NCI-H1092 (cell line): Measurements from ENCODE around the gene COL4A1.
"Not testable (repeated sequence)": the region's sequence is repeated elsewhere in the genome, so short reads cannot be mapped to it uniquely, and the experiment has no call there.

Experiments
- DNase-seq: peaks from one replicate; lab custom pipeline; 2025; lab: John Stamatoyannopoulos, UW

The COL4A1 gene

DNA sequence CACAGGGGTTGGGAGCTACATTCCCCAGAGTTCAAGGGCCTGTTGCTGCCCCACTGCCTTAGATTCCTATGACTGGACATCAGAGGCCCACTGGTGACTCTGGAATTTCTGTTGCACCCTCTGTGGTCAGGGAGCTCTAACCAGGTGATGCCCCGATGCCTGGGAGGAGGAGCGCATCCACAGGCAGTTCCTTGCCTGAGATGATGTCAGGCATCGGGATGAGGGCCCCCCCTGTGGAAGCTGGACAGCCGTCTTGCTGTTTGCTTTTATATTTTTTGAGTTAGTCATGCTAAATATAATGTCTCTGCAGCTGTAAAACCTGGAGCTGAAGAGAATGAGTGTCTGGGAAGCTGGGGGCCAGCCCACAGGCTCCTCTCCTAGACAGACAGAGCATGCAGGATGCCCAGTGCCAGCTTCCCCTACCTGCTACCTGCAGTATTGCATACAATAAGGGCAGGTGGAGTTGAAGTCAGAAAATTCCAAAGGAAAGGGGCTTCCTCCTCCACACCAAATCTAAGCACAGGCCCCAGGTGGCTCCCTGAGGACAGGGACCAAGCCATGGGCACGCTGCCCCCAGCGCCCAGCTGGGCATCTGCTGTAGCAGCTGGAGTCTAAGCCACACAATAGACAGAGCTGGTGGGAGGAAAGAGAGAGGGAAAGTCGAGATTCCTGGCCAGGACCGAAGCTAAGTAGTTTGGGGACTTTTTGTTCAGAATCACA, 16.4 kb upstream of the COL4A1 start:
- DNase-seq = no peak

DNA sequence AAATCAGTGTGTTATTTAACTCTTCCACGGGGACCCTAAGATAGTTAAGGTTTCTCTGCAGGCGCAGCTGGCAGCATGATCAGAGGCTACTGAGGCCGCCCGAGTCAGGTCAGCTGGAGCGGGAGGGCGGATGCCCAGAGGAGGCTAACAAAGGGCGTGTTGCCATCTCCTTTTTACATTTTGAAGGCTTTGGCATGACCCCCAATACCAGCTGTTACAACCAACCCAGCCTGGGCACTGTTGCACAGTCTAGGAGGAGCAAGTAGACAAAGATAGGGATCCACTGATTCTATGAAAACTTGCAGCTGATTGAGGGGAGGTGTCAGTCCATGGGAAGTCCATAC, 15.8 kb upstream of the COL4A1 start:
- DNase-seq = no peak

DNA sequence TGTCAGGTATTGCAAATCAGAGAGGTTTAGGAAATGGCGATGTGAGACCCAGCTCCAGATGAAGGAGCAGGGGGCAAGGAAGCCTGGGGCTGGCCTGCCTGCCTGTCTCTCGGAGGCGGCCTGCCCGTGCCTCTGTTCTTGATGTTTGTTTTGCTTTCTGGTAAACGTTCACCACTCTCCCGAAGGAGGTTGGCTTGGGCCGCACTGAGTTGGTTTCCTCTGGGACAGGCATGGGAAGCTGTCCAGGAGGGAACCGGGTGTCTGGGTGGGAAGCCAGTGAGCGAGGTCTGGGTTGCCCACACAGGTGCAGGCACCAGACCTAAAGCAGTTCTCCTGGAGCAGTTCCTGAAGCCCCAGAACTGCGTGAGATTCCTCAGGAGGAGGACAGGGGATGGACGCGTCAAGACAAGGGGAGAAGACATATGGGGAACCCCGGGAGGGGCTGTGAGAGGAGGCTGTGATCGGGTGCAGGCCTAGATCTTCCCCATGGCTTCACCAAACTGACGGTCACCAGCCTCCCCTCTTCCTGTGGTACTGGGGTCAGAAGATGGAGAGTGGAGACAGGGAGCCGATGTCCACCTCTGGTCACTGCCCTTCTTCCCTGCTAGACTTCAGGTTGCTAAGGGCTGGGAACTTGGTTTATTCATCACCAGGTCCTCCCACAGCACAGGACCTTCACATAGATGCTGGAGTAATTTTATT, 15.3 kb upstream of the COL4A1 start:
- no peak for DNase-seq

DNA sequence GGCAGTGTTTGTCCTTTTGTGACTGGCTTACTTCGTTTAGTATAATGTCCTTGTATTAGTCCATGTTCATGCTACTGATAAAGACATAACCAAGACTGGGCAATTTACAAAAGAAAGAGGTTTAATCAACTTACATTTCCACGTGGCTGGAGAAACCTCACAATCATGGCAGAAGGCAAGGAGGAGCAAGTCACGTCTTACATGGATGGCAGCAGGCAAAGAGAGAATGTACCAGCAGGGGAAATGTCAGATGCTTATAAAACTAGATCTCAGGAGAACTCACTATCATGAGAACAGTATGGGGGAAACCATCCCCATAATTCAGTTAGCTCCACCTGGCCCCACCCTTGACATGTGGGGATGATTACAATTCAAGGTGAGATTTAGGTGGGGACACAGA, 14.6 kb upstream of the COL4A1 start:
- not testable (repeated sequence) for DNase-seq

DNA sequence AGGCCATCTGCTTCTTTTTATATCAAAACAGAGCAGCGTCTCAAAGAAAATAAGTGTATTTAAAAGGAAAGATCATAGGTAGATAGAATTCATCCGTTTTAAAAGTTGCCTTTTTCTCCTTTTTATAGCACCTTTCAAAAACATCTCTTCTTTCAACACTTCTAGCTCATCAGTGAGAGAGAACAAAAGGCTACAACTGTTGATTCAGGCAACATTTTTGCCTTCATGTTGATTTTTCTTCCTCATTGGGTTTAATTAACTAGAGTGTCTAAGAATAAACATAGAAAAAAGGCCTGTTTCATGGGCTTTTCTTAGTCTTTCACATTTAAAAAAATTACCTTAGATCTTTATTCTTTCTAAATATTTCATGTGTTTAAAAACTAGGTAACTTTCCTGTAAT, 13.7 kb upstream of the COL4A1 start:
- DNase-seq = no peak

DNA sequence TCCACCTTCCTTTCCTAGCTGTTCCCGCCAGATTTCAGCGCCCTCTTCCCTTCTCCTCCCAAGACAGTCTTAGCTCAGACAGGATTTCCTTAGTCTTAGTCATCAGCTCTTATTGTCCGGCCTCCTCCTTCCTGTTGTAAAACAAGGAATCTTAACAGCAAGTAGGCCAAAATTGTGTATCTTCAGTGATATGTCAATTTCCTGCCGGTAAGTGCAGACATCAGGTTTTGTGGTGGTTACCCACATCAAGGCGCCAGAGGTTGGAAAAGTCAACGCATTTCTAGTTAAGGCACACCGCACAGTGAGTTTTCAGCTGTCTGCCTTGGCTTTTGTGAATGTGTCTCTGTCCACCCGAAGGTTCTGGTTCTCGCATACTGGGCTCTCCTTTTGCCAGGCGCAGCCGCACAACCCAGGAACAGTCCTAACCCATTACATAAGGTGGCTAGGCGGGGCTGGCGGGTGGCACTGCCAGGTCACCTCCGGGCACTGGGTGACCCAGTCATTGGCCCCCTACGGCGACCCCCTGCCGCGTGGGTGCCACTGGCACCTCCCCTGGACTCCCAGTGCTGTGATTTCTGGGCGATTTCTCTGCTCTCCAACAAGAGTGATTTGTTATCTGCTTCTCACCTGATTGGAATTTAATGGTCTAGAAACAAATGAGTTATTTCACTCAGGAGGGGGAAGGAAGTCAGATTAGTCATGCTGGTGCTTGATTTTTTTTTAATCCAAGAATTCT, 13.0 kb upstream of the COL4A1 start:
- DNase-seq = no peak

DNA sequence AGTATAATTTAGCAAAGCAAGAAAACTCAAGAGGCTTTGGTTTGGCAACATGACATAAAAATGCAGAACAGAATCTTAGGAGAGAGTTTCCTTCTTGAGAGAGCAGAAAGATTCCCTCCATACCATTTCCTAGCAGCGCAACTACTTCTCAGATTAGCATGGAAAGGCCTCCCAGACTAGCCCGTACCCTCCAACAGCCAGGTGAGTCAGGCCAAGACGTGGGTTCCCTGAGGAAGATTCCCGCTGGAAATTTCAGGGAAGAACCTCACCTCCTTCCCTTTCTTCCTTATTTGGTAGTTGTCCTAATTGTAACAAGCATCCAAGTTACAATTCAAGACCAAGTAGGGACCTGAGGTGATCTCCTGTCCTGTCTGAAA, 12.4 kb upstream of the COL4A1 start:
- DNase-seq = no peak

DNA sequence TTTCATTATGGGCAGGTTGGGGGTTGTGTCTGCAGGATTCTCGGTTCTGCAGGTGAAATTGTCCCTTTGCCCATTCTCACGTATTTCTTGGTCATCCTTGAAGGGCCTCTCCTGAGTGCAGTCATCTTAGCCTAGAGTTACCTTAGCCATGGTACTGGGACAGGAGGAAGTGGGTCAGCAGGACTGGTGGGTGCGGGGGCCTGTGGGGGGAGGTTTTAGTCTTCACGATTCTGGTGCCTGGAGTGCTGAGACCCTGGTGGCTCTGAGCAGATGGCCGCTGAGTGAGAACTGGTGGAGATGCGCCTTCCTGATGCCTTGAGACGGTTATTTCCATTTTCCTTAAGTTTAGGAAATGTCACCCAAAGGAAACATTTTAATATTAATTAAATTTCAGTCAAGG, 12.0 kb upstream of the COL4A1 start:
- no peak for DNase-seq

DNA sequence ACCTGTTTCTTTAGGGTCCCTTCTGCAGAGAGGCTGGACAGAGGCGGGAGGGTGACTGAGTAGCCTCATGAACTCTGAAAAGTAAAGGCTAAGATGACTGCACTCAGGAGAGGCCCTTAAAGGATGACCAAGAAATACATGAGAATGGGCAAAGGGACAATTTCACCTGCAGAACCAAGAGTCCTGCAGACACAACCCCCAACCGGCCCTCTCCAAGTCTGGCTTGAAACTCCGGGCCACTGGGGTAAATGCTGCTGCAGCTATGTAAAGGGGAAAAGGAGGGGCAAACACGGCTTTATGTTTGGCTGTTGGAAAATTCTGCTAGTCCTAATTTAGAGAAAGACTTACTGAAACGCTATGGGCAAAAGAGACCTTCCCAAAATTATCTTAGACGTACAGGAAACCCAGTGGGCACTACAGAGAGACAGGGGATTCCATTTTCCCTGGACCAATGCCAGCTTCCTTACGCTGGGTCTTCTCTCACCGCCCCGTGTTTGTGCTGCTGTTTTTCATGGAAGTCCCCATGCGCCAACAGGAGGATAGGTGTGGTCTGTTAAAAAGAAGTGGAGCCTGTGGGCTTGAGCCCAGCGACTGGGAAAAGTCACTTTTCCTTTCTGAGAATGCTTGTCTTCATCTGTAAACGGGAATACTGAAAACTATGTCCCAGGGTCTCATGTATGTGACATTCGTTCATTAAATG, 10.7 kb upstream of the COL4A1 start:
- DNase-seq = no peak

DNA sequence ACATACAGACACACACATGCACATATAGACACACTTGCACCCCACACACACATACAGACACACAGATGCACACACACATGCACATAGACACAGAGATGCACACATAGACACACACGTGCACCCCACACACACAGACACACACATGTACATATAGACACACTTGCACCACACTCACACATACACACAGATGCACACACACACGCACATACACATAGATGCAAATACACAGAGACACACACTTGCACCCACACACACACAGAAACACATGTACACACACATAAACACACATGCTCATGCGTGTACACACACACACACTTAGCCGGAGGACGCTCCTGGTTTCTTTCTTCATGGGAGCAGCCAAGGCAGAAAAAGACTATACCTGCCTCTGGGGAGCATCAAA, 10.1 kb upstream of the COL4A1 start:
- no peak for DNase-seq

DNA sequence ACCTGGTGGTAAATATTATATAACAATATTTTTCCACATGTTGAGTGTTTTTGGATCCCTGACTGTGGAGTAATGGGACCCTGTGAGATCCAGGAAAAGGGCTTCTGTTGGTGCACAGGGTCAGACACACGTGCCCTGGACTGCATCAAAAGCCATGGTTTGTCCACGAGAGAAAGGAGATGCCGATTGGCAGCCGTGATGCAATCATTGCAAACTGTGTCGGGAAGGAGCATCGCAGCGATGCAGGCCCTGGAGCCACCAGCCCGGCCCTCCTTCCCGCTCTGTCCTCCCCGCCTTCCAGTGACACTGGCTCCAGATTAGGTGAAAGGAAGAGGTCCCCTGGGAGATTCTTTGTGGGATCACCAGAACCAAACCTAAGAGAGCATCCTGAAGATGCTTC, 9.2 kb upstream of the COL4A1 start:
- DNase-seq = no peak

DNA sequence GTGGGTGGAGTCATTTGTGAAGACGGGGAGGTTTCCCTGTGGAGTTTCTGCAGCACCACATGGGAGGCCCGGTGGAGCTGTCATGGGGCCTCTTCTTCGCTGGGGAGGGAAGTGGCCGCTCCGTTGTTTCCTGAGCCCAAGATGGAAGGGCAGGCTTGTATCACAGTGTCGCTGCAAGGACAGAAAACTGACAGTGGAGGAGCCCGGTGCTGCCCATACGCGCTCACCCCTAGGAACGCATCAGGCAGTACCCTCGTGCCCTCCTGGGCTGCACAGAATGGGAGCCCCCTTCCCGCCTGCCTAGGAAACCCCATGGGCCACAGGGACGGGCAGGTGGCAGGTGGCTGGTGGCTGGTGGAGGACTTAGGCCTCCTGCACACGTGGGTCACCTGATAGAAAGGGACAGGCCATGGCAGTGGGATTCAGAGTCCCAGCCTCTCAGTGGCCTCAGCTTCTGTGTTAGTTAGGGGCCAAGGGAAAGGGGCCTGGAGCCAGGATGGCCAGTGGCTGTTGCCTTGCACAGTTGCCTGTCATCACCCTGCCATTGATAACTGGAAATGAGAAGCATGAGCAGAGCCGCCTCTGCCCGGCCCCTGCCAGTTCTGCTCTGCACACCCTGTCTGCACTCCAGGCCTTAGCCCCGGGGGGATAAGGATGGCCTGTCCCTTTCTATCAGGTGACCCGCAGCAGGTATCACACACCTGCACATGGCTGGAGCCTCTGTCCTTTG, 7.7 kb upstream of the COL4A1 start:
- DNase-seq = no peak

DNA sequence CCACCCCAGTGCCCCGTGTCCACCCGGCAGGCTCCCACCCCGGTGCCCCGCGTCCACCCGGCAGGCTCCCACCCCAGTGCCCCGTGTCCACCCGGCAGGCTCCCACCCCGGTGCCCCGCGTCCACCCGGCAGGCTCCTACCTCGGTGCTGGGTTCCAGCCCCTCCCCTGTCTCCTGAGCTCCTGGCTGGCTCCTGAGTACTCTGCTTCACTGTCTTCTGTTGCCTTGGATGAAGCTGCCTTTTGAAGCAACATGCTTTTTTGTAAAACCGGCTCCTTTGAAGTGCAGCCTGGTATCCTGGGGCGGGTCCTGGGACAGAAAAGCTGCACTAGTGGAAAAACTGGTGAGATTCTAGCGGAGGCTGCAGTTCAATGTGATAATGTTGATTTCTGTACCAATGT, 6.8 kb upstream of the COL4A1 start:
- DNase-seq = not testable (repeated sequence)

DNA sequence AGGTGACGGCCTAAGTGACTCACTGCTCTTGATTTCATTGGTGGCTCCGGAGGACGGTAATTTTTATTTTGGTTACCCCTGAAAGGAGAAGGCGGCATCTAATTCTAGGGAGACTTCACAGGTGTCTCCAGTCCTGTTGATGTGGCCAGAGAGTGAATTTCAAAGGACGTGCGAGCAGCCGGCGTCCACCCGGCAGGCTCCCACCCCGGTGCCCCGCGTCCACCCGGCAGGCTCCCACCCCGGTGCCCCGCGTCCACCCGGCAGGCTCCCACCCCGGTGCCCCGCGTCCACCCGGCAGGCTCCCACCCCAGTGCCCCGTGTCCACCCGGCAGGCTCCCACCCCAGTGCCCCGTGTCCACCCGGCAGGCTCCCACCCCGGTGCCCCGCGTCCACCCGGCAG, 6.3 kb upstream of the COL4A1 start:
- not testable (repeated sequence) for DNase-seq

DNA sequence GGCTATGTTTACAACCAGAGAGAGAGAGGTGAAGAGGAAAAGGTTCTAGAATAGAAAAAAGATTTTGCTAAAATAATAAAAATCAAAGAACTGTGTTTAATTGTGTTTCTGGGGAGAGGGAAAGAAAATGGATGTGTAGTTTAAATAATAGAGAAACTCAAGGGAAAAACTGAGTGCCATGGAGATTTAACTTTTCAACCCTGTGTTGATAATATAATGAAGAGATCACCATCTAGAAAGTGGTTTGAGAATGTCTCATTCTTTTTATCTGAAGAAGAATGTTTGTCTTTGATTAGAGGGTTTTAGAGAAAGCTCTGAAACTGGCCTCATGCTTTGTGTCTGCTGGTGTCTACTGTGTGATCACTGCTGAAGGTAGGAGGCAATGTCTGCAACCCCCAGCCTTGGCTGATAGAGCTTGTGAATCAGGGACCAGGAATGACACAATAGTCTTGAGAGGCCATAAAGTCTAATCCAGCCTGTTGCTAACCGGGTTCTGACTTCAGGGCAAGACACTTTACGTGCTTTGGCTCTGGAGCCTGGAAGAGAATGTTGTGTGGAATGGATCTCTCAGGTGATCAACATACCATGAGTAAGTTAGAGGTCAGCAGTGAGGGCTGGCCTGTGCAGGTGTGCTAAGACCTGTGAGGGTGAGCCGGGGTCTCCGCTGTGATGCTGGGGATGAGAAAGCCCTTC, 5.5 kb upstream of the COL4A1 start:
- no peak for DNase-seq

DNA sequence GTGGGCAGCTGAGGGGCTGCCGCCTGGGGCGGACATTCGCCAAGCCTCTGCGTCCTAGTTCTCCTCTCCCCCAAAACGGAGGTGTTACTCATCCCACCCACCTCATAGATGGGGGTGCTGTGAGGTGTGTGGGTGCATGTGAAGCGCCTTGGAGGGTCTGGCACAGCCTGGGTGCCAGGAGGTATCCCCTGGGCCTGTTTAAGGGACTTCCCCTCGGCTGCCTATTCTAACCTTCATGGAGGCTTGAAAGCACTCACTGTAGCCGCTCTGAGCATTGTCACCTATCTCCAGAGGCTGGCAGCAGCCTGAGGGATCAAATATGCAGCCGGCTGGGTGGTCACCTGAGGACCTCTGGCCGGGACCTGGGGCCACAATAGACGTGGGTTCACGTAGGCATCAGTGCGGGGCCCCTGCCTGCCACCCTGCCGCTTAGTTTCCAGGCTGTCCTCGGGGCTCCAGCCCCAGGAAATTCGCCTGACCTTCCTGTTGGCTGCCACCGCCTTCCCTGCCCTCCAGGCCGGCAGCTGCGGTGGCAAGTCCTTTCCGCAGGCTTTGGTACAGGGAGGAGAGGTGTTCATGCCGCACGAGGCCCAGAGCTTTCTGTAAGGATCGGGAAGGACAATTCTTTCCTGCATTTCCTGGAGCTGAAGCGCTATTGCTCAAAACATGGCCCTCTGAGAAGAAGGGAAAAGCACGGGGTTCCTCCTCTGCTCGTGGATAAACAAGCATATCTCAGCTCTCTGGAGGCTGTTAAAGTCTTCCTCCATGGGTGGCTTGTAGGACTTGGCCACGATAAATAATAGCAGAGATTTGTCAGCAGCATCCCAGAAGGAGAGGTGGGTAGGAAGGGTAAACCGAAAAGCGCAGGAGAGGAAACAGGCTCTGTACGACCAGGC, 4.7 kb upstream of the COL4A1 start:
- no peak for DNase-seq

DNA sequence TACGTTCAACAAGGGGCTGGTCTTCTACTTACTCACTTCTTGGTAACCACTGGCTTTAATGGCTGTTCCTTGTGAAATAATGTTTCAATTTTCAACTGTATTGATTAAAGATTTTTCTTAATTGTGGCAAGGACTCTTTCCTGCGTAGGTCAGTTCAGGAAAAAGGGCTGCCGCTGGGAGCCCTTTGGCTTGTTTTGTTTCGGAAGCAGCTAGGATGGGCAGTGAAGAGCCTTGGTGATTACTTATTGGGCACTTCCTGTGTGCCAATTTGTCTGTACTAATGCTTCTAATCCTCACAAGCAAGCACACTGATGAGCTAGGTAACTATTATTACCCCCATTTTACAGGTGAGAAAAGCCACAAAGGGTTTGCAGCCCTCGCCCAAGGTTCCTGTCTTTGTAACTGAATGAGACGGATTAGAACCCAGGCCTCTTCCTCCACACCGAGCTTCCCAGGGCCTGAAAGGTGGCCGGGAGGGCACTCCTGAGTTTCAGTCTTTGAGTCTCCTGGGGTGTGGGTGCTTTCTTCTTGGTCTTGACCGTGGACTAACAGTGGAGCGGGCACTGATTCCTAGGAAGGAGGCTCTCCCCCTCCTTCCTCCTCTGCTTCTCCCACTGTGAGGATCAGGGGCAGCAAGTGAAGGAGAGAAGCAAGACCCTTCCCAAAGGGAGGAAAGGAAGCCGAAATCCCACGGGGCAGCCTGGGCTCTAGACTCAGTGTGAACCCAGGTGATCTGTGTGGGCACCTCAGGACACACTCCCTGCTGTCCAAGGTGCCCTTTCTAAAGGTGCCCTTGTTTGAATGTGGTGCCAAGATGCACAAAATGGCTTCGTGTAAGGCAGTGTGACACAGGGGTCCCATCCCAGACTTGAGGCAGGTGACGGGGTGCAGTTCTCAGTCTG, 3.8 kb upstream of the COL4A1 start:
- no peak for DNase-seq

DNA sequence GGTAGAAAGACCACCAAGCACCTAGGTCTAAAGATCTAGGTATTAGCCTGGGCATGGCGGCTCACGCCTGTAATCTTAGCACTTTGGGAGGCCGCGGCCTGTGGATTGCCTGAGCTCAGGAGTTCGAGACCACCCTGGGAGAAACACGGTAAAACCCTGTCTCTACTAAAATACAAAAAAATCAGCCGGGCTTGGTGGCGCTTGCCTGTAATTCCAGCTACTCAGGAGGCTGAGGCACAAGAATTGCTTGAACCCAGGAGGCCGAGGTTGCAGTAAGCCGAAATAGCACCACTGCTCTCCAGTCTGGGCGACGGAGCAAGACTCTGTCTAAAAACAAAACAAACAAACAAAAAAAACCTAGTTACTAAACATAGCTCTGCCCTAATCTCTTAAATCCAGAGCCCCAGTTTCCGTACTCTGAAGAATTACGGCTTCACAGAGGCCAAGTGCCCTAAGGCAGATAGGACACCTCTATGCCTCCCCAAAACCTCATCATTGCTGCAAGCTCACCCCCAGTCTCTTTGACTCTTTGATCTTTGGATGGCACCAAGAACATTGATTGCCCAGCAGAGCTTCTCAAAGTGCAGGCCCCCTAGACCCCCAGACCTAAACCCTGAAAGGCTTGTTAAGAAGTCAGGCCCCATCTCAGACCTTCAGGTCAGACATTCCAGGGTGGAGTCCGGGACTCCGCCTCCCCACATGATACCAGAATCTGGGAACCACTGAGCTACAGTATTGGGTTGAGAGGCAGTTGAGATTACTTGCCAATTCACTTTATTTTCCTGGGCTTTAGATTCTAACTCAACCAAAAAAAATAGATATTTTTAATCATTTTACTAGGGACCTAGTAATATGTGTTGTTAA, 2.9 kb upstream of the COL4A1 start:
- DNase-seq = no peak
